Retina (tissue), 1 donor: ENCODE data around the gene PPP1R9A.
A peak's percentile ranks its signal among the peaks of the same experiment; 100 is the strongest.

ENCODE experiments used
- DNase-seq: peaks from one replicate; pipeline ENCODE4 v3.0.0-alpha.2; 2016

PPP1R9A gene

GRCh38 chr7:95101422-95101821, 194.0 kb downstream of the PPP1R9A start:
- no peak for DNase-seq

GRCh38 chr7:95102662-95103061, 195.3 kb downstream of the PPP1R9A start:
- no peak for DNase-seq

GRCh38 chr7:95104739-95105138, 197.3 kb downstream of the PPP1R9A start:
- DNase-seq: no peak

GRCh38 chr7:95105627-95106026, 198.2 kb downstream of the PPP1R9A start:
- no peak for DNase-seq

GRCh38 chr7:95106401-95106800, 199.0 kb downstream of the PPP1R9A start:
- no peak for DNase-seq

- no peak for DNase-seq
Observed at GRCh38 chr7:95110707-95111106, 203.3 kb downstream of the PPP1R9A start.

- DNase-seq: no peak
Observed at GRCh38 chr7:95113590-95113989, 206.2 kb downstream of the PPP1R9A start.

GRCh38 chr7:95126053-95126709, 218.8 kb downstream of the PPP1R9A start:
- no peak for DNase-seq

- no peak for DNase-seq
Observed at GRCh38 chr7:95132500-95132899, 225.1 kb downstream of the PPP1R9A start.

- DNase-seq: no peak
Observed at GRCh38 chr7:95139922-95140321, 232.5 kb downstream of the PPP1R9A start.

GRCh38 chr7:95141755-95142154, 234.4 kb downstream of the PPP1R9A start:
- no peak for DNase-seq

GRCh38 chr7:95144256-95144655, 236.9 kb downstream of the PPP1R9A start:
- DNase-seq: no peak

- DNase-seq: no peak
Observed at GRCh38 chr7:95155965-95156364, 248.6 kb downstream of the PPP1R9A start.

GRCh38 chr7:95157381-95157780, 250.0 kb downstream of the PPP1R9A start:
- no peak for DNase-seq

- no peak for DNase-seq
Observed at GRCh38 chr7:95169678-95170077, 262.3 kb downstream of the PPP1R9A start.

GRCh38 chr7:95172420-95172819, 265.0 kb downstream of the PPP1R9A start:
- no peak for DNase-seq

GRCh38 chr7:95190515-95190914, 283.1 kb downstream of the PPP1R9A start:
- DNase-seq: no peak

- DNase-seq: no peak
Observed at GRCh38 chr7:95191795-95192194, 284.4 kb downstream of the PPP1R9A start.

- no peak for DNase-seq
Observed at GRCh38 chr7:95198863-95199262, 291.5 kb downstream of the PPP1R9A start.

GRCh38 chr7:95199779-95200558, 292.6 kb downstream of the PPP1R9A start:
- peak; percentile 56 for DNase-seq

GRCh38 chr7:95200741-95201140, 293.3 kb downstream of the PPP1R9A start:
- DNase-seq: no peak

GRCh38 chr7:95201727-95202126, 294.3 kb downstream of the PPP1R9A start:
- DNase-seq: no peak

- DNase-seq: no peak
Observed at GRCh38 chr7:95204618-95205017, 297.2 kb downstream of the PPP1R9A start.

GRCh38 chr7:95205665-95206225, 298.4 kb downstream of the PPP1R9A start:
- no peak for DNase-seq
